ENCODE data around the gene PPM1K. TPM values are rescaled to one million over a fixed set of nuclear protein-coding genes. Genes with fewer than 3 reads are reported as not detected.
"Not testable (repeated sequence)": the region's sequence is repeated elsewhere in the genome, so short reads cannot be mapped to it uniquely, and the experiment has no call there.

Gene PPM1K
- 116 TPM for total RNA-seq
- long read RNA-seq, full-length matches to known transcripts = 122 of 201 reads
- long read RNA-seq, partial matches to known transcripts = 43 of 201 reads
- long read RNA-seq, other reads (novel, unspliced or antisense) = 36 of 201 reads

DNA sequence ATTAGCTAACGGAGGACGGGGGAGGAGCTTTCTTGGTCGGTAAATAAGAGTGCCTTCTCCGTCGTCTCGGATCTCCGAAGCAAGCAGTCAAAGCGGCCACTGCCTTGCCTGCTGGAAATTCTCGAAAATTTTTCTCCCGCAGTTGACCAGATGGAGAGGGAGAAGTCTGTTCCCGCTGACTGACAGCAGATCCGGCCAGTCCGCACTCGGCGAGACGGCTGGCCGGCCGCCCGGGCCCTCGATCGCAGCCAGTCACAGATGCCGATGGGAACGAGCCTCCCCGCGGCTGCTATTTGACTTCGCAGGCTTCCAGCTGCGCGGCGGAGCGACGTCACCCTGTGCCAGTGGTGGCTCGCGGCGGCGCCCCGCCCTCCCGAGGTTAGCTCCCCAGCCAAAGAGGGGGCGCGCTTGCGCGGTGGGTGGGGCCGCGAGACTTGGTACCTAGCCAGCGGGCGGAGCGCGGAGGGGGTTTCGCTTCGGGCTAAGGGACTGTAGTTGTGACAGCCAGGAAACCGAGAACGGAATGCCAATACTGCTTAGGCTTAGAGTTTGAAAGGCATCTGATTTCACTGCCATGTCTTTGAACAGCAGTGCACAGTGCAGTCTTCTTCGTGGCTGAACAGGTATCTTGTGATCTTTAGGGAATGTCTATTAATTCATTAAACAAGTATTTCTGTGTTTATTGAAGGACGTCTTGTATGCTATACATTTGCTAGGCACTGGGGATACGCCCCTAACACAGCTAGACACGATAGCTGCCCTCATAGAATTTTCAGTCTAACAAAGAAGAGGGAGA is at the start of gene PPM1K:
Gene PPM1K (minus strand): TSS at position 123 of the 796 bp plus-strand sequence. CDS start 5,978 bp downstream, outside the sequence.
- intact Hi-C loops (cut with micrococcal nuclease) = loop anchor here (10.0 kb wide), 1 partner anchor 80 kb away; no protein-coding TSS in a partner anchor

DNA sequence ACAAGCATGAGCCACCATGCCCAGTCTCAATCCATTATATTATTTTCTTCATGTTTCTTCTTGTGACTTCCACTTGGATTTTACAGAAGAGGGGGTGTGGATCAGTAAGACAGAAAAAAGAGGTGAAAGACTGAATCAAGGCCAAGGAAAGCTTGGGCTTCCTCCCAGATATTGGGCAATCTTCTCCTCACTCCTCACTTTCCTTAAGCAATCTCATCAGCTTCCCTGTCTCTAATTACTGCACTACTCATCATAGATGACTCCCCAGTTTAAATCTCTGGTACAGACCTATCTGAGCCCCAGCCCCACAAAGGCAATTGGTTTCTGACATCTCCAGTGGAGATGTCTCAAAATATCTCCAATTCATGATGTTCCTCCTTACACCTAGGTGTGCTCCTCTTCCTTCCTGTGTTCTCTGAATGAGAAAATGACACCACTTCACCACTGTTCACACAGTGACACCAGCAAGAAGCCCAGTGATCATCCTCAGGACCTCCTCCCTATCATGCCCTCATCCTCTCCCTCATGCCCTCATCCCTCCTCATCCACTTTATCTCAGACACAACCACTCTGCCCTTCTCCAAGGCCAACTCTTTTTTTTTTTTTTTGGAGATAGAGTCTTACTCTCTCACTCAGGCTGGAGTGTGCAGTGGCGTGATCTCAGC is 49.5 kb upstream of the PPM1K start:
- DNase-seq (no peak), ATAC-seq (peak; percentile 18)
- intact Hi-C loops (cut with micrococcal nuclease) = no loop called here

More for the DNA sequence above, at the start of gene PPM1K:
- DNase-seq (peak; percentile 100), ATAC-seq (peak; percentile 94)

DNA sequence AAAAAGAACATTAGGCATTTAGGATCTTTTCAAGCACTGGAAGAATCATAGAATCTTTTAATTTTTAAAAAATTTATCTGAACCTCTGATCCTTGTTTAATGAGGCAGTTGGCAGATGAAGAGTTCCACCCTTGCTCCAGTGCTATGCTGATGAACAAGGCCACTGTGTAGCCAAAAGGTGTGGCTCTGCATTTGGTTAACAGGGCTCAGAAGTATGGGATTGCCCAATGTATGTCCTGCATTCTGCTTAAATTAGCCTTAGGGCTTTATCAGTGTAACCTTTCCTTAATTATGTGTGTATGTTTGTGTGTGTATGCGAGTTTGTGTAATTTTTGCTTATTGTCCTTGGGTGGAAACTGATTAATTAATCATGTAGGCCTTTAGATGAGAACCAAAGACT is 43.3 kb upstream of the PPM1K start:
- no peak for ATAC-seq
- intact Hi-C loops (cut with micrococcal nuclease) = no loop called here
- DNase-seq = no peak

GRCh38 chr4:88320780-88321373 is 36.5 kb upstream of the PPM1K start:
- DNase-seq = no peak
- intact Hi-C loops (cut with micrococcal nuclease) = no loop called here
- peak; percentile 67 for ATAC-seq

- ATAC-seq (no peak), DNase-seq (no peak)
- intact Hi-C loops (cut with micrococcal nuclease) = no loop called here
Observed at GRCh38 chr4:88320224-88320779, 35.9 kb upstream of the PPM1K start.

- DNase-seq (no peak), ATAC-seq (no peak)
- intact Hi-C loops (cut with micrococcal nuclease) = no loop called here
Observed at GRCh38 chr4:88318751-88319350, 34.5 kb upstream of the PPM1K start.

GRCh38 chr4:88315460-88316017 is 31.2 kb upstream of the PPM1K start:
- peak; percentile 32 for ATAC-seq
- intact Hi-C loops (cut with micrococcal nuclease) = no loop called here

DNA sequence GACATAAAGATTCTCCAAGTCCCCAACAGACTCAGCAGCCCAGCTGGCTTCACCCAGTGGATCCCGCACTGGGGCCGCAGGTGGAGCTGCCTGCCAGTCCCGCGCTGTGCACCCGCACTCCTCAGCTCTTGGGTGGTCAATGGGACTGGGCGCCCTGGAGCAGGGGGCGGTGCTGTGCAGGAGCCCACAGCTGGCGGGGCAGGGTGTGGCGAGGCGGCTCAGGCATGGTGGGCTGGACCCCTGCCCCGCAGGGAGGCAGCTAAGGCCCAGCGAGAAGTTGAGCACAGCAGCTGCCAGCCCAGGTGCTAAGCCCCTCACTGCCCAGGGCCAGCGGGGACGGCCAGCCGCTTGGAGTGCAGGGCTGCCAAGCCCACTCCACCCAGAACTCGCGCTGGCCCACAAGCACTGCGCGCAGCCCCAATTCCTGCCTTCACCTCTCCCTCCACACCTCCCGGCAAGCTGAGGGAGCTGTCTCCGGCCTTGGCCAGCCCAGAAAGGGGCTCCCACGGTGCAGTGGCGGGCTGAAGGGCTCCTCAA is 28.8 kb upstream of the PPM1K start:
- DNase-seq; ATAC-seq; intact Hi-C loops (cut with micrococcal nuclease): not testable (repeated sequence)

More at GRCh38 chr4:88315460-88316017, 31.2 kb upstream of the PPM1K start:
- no peak for DNase-seq

GRCh38 chr4:88308587-88308986 is 24.2 kb upstream of the PPM1K start:
- intact Hi-C loops (cut with micrococcal nuclease) = no loop called here
- ATAC-seq (no peak), DNase-seq (no peak)

DNA sequence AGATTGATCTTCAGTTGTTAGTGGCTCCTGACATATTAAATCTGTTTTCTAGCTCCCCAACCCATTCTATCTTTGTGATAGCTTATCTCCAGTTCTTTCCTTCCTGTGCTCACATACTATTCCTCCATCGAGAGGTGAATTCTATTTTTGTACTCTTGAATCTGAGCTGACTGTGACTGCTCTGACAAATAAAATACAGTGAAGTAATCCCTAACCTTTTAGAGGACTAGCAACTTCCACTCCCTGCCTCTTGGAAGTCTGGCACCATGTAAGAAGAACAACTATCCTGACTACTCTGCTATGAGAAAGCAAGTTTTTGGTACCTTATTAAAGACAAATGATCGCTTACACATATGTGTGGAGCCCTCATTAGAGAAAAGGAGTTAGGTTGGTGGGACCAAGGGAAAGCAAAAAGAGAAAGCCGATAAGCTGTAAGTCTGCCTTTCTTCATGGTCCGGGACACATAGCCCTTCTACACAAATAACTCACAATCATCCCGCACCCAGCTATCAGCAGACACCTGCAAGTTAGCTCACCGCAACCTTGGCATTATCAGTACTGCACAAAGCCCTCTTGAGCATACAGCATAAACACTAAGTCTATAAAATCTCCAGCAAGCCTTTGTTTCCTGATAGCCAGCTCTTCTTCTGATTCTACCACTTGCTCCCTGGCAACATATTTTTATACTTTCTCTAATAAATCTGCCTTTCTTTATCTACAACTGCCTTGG is 13.5 kb upstream of the PPM1K start:
- DNase-seq (no peak), ATAC-seq (peak; percentile 88)
- intact Hi-C loops (cut with micrococcal nuclease) = no loop called here

DNA sequence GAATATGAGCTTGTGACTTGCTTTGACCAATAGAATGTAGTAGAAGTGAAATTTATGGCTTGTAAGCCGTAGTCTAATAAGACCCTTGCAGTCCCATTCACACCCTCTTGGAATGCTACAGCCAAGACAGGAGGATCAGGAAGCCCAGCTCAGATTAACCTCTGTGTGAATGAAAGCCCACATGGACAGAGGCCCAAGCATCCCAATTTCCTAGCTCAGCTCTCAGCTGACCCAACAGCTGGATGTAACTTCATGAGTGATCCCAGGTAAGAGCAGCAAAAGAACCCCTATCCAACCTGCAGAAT is 12.8 kb upstream of the PPM1K start:
- DNase-seq (no peak), ATAC-seq (no peak)
- intact Hi-C loops (cut with micrococcal nuclease) = no loop called here

DNA sequence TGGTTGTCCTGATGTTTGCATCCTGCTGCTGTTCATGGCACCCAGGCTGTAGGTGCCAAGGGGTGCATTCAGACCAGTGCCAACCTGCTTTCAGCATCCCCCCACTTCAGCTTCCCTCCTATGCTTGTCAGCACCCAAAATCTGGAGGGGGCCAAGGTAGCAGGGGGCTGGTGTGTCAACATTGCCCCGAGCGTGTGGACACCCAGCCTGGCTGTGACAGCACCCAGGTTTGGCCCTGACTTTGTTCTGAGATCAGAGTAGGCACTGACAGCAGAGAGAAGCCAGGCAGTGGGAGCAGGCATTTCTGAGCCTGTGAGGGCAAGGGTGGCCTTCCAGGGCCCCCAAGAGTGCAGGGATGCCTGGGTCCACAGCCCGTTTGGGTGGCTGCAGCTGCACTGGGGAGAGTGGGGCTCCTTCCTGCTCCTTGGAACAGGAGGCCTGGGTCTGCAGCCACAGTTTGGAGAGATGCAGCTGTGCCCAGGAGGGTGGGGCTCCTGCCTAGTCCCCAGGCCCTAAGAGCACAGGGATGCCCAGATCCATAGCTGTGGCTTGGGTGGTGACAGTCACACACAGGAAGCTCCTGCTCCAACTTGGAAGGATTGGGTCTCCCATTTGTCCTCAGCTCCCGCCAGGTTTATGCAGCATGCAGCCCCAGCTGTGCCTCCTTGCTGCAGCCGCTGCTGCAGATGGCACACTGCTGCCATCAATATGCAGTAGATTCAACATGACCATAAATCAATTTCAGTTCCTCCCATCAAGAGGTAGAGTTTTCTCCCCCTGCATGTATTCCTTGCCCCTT is 12.3 kb upstream of the PPM1K start:
- ATAC-seq (no peak), DNase-seq (no peak)
- intact Hi-C loops (cut with micrococcal nuclease) = no loop called here

DNA sequence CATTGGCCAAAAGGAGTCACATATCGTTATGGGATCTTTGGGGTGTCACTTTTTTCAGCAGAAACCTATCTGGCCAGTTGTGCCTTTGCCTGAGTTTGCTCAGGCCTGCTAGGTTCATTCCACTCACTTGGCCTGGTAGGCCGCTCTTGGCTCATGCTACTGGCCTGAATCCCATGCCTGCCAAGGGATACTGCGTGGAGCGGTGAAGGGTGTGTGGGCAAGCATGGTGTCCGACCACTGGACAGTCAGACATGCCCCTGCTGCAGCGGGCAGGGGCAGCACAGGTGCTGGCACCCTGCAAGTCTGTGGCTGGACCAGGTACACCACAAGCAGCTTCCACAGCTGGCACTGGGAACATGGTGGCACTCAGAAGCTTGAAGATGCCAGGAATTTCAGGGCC is 11.3 kb upstream of the PPM1K start:
- peak; percentile 55 for DNase-seq
- peak; percentile 41 for ATAC-seq
- intact Hi-C loops (cut with micrococcal nuclease) = no loop called here

DNA sequence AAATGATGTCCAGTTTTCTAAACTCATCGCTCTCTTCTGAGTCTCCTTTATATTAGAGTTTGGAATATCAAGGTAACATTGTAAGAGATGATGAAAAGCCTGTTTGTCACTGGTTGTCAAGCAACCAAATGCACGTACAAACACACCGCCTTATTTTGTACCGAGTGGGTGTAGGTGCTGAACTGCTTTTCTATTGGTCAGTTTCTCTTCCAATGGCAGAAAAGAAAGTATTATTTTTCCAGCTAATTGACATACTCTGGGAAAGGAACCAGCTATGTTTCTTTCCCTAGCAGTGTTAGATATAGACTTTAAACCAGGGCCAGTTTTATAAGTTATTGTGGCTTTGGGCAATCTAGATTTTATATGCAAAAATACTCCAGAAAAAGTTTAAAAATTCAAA is 6.6 kb upstream of the PPM1K start:
- no peak for DNase-seq
- peak; percentile 84 for ATAC-seq
- intact Hi-C loops (cut with micrococcal nuclease) = no loop called here

DNA sequence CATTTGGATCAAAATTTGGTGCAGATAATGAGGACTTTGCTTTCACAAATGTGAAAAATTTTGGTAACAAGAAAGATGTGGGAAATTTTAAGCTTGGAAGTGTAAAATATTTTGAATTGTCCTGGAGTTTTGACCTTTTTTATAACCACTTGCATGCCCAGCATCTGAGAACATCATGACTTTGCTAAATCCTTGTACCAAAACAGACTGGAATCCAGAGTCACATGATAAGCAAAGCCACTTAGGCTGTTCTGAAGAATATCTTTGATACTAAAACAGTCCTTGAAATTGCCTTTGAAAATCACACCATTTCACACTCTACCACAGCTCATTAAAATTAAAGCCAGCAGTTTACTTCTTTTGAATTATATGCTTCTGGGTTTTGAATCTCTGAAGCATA is 2.5 kb upstream of the PPM1K start:
- intact Hi-C loops (cut with micrococcal nuclease) = loop anchor here (10.0 kb wide), 1 partner anchor 78 kb away; no protein-coding TSS in a partner anchor
- DNase-seq (no peak), ATAC-seq (no peak)

- ATAC-seq (no peak), DNase-seq (no peak)
- intact Hi-C loops (cut with micrococcal nuclease) = loop anchor here (10.0 kb wide), 1 partner anchor 80 kb away; no protein-coding TSS in a partner anchor
Observed at GRCh38 chr4:88285235-88285653, 883 bp upstream of the PPM1K start.
